Thyroid gland (tissue), 4 donors: ENCODE measurements around the gene LYPD6B.

Experiments
- CTCF ChIP-seq, 6 experiments: fragments of 200-600 bp in 3 of 6; fragments of 450-650 bp in 3 of 6; sonication (generic) in 3 of 6; IDR thresholded peaks; one replicate each; pipeline ENCODE4 v1.5.1; 2016 to 2019; ENCODE audit warnings: antibody characterized with exemption in 6 of 6, mild to moderate bottlenecking in 2 of 6, inconsistent platforms in 1 of 6, moderate library complexity in 1 of 6
- POLR2A ChIP-seq, 2 donors: fragments of 450-650 bp; IDR thresholded peaks; one replicate each; pipeline ENCODE4 v1.6.1; 2017; ENCODE audit warnings: antibody characterized with exemption in 2 of 2, mild to moderate bottlenecking in 2 of 2, moderate library complexity in 1 of 2

- no peak for TF ChIP-seq CTCF (IDR thresholded peaks at IDR 0.05)
- TF ChIP-seq POLR2A (IDR thresholded peaks at IDR 0.05) = no peak
Measured at GRCh38 chr2:149161481-149162225, 123.2 kb downstream of the LYPD6B start.
